ENCODE data around the gene NMB.
"Not testable (repeated sequence)": the region's sequence is repeated elsewhere in the genome, so short reads cannot be mapped to it uniquely, and the experiment has no call there.

Gene NMB

GRCh38 chr15:84654689-84655453, 3.1 kb downstream of the NMB start:
- peak; percentile 66 for DNase-seq

GRCh38 chr15:84653910-84654688, 3.9 kb downstream of the NMB start, which contains the start of gene WDR73:
Gene WDR73, minus strand, starts transcription at chr15:84654283. Its CDS starts 9 bp downstream, at chr15:84654274.
- peak; percentile 95 for DNase-seq

- no peak for DNase-seq
Measured at GRCh38 chr15:84653584-84653909, 4.5 kb downstream of the NMB start.

- DNase-seq: no peak
Measured at GRCh38 chr15:84649706-84650105, 8.3 kb downstream of the NMB start.

GRCh38 chr15:84648539-84648938, 9.5 kb downstream of the NMB start:
- no peak for DNase-seq

GRCh38 chr15:84647726-84648125, 10.3 kb downstream of the NMB start:
- DNase-seq: no peak

- DNase-seq: no peak
Measured at GRCh38 chr15:84645997-84646396, 12.0 kb downstream of the NMB start.

- no peak for DNase-seq
Measured at GRCh38 chr15:84645496-84645895, 12.5 kb downstream of the NMB start.

GRCh38 chr15:84643838-84644237, 14.2 kb downstream of the NMB start:
- DNase-seq: no peak

- DNase-seq: not testable (repeated sequence)
Measured at GRCh38 chr15:84642640-84643039, 15.4 kb downstream of the NMB start.

GRCh38 chr15:84641871-84642270, 16.1 kb downstream of the NMB start:
- not testable (repeated sequence) for DNase-seq

GRCh38 chr15:84638103-84638502, 19.9 kb downstream of the NMB start:
- no peak for DNase-seq

GRCh38 chr15:84634228-84634837, 23.7 kb downstream of the NMB start:
- no peak for DNase-seq

GRCh38 chr15:84633311-84634227, 24.4 kb downstream of the NMB start:
- DNase-seq: peak; percentile 57

- DNase-seq: no peak
Measured at GRCh38 chr15:84631706-84632272, 26.2 kb downstream of the NMB start.

GRCh38 chr15:84629033-84629432, 29.0 kb downstream of the NMB start:
- no peak for DNase-seq

- DNase-seq: no peak
Measured at GRCh38 chr15:84625123-84625522, 32.9 kb downstream of the NMB start.

GRCh38 chr15:84624359-84624758, 33.6 kb downstream of the NMB start:
- DNase-seq: no peak

GRCh38 chr15:84621358-84621979, 36.5 kb downstream of the NMB start:
- DNase-seq: no peak

GRCh38 chr15:84620626-84621025, 37.4 kb downstream of the NMB start:
- DNase-seq: no peak

GRCh38 chr15:84616235-84616634, 41.8 kb downstream of the NMB start:
- no peak for DNase-seq

- no peak for DNase-seq
Measured at GRCh38 chr15:84611631-84612030, 46.4 kb downstream of the NMB start.

Data from activated CD4-positive, alpha-beta T cell treated with anti-CD3 and anti-CD28 coated beads for 1 hour (primary cell).